CD4-positive, alpha-beta T cell treated with Interleukin-1 beta for 1 hour (primary cell): ENCODE measurements around the gene LMNTD2.

Experiments used
- DNase-seq, 2 donors: peaks; one replicate each; pipeline ENCODE4 v3.0.0-alpha.2; 2020 to 2022

LMNTD2 gene

DNA sequence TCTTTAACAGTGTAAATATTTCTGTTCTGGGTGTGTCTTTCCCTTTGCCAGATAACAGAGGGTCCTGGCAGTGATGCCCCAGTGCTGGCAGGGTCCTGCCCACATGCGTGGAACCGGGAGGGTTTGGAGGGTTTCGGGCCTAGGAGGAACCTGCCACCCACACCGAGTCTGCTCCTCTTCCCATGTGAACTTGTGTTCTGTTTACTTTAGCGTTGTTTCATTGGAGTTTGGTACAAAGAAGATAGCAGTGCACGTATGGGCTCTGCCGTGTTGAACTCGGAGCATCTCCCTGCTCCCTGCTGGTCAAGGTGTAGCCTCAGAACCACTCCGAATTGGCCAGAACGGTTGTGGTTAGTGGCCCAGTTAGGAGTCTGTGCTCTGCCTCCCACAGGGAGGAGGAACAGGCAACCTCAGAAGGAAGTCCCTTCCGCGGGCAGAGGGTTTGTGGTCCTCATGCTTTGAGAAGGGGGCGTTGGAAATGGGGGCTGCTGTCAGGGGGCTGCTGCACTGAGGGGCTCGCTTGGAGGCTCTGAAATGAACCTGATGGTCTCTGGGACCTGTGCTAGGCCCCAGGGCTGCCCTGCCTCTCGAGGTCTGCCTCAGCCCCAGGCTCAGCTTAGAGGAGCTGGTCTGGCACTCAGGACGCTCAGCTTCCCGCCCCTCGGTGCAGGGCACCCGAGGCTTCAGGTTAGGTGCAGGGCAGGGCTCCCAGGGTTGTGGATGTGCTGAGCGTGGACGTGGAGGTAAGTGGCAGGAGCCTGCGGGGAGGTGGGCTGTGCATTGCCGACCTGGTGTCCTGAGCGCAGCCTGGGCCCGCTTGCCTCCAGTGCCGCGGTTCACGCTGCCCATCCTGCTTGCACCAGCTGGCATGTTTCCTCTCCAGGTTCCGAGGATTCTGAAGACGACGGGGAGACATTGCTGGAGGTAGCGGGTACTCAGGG lies 26.1 kb upstream of the LMNTD2 start:
- no peak for DNase-seq

DNA sequence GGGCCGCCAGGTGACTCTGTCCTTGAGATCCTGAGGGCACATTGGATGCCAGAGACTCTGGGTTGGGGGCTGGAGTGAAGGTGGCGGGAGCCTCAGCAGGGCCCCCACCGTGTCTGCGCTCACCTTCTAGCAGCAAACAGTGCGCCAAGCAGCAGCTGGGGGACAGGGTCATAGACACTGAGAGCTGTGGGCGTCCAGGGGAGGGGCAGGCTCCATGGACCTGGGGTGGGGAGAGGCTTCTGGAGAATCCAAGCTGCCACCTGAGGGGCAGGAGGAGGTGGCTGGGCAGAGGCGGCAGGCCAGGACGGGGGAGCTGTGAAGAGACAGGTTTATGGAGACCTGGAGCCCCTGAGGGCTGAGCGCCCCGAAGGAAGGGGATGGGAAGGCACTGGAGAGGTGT lies 23.7 kb upstream of the LMNTD2 start:
- DNase-seq = no peak

DNA sequence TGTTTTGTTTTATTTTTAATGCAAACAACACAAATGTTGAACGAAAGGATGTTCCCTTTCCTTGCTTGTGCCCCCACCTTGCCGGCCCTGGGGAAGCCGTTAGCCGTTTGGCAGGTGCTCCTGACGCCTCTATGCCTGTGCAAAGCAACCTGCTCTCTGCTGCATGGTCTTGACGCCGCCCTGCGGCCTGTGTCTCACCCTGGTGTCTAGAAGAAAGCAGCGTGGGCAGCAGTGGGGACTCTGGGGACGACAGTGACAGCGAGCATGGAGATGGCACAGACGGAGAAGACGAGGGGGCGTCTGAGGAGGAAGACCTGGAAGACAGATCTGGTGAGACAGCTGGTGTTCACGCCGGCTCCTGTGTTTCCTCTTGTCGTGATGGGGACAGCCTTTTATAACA lies 21.2 kb upstream of the LMNTD2 start:
- DNase-seq = no peak

- DNase-seq = no peak
These were observed 20.8 kb upstream of the LMNTD2 start for GRCh38 chr11:581342-581741.

GRCh38 chr11:579830-580601 lies 19.5 kb upstream of the LMNTD2 start:
- no peak for DNase-seq

- DNase-seq = no peak
These were observed 17.9 kb upstream of the LMNTD2 start for GRCh38 chr11:578276-579035.

- no peak for DNase-seq
These were observed 17.0 kb upstream of the LMNTD2 start for GRCh38 chr11:577611-577894.

DNA sequence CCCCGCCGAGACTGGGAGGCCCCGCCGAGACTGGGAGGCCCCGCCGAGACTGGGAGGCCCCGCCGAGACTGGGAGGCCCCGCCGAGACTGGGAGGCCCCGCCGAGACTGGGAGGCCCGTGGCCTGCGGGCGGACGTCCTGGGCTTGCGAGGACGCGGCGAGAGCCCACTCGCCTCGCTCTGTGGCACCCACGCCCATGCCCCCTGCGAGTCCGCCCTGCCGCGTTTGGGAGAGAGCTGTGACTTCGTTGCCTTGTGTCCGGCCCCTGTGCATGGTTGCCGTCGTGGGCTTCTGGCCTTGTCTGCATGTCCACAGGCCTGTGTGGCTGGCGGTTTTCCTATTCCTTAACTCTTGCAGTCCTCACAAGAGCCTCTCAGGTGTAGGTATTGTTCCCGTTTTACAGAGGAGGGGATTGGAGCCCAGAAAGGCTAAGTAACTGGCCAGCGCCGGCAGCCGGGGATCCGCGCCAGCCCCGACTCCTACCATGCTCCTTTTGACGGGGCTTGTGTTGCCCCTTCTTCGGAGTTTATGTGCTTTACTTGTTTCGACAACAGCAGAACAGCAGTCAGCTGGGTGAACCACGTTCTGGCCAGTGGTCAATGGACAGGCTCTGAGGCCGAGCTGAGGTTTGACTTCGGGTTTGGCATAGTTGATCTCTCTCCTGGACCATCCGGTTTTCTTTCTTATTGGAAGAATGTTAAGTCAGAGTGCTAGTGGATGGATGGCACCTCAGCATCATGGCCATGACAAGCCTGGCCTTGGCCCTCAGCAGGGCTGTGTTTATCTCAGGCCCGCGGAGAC lies 16.5 kb upstream of the LMNTD2 start:
- DNase-seq = no peak

- DNase-seq = peak; percentile 95
These were observed 15.6 kb upstream of the LMNTD2 start, which contains the start of gene PHRF1 for GRCh38 chr11:575996-576768. TSS of gene PHRF1 (plus strand) at chr11:576470. CDS start at chr11:581513, 5,043 bp downstream.

- no peak for DNase-seq
These were observed 14.9 kb upstream of the LMNTD2 start for GRCh38 chr11:575313-575995.

GRCh38 chr11:574632-575312 lies 14.2 kb upstream of the LMNTD2 start:
- DNase-seq = no peak

- DNase-seq = peak in 1 of 2 donors; percentile 45
These were observed 13.6 kb upstream of the LMNTD2 start for GRCh38 chr11:574031-574570.

DNA sequence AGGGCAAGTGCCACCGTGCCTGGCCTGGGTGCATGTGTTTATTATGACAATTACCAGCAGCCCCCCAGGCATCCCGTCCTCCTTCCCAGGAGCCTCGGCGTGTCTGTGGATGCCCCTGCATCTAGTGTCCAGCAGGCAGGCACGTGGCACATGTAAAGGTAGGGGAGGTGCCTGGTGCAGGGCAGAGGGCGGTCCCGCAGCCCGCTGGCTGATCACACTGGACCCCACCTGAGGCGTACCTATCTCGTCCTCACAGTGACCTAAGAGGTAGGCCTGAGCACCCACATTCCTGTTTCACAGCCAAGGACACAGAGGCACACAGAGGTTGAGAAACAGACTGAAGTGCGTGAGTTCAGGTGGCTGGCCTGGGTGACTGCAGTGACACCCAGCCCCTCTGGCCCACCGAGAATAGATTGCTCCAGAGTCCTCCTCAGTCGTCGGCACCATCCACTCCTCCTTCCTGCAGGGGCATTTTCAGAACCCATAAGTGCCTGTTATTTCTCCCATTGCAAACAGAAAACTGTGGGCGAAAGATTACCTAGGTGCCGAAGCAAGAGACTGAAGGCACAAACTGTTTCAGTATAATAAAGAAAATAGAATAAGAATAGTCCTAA lies 12.7 kb upstream of the LMNTD2 start:
- no peak for DNase-seq

- no peak for DNase-seq
These were observed 11.3 kb upstream of the LMNTD2 start for GRCh38 chr11:571802-572185.

GRCh38 chr11:569158-569885 lies 8.8 kb upstream of the LMNTD2 start:
- no peak for DNase-seq

DNA sequence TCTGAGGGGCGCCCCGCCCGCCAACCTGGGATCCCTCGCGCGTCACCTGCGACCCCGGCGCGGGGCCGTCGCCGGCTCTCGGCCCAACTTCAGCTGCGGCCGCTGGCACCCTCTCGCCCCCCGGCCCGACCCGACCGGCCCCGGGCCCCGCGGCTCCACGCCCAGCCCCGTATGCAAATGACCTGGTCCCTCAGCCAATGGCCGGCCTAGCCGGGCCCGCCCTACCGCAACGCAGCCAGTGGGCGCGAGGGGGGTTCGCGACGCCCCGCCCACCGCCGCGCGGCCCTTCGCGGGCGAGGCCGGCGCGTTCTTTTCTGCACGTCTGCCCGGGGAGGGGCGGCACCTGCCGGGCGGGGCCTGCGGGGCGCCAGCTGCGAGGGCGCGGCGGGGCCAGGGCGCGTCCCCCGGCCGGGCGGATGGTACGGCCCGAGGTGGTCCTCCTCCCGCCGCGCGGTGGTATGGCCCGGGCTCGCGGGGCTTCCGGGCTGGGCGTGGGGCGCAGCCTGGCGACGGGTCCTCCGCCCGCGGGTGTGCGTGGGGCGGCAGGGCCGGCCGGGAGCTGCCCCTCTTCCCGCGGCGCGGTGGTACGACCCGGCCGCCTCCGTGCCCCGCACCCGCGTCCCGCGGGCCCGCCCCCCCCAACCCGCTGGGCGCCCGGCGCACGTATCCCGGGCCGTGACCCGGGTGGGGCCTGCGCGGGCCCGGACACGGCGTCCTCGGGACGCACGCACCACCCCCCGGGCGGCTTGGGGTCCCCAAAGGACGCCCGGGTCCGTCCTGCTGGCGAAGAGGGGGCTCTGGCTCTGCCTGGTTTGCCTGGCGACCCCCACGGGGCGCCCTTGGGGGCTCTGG lies 8.0 kb upstream of the LMNTD2 start:
- peak; percentile 96 for DNase-seq

- no peak for DNase-seq
These were observed 7.2 kb upstream of the LMNTD2 start for GRCh38 chr11:567629-568292.
